ENCODE measurements around the gene GRM2. TPM values are rescaled to one million over a fixed set of nuclear protein-coding genes. Genes with fewer than 3 reads are reported as not detected.

Gene GRM2
- total RNA-seq, 1 donor from 2014 or later: 0.19 TPM

DNA sequence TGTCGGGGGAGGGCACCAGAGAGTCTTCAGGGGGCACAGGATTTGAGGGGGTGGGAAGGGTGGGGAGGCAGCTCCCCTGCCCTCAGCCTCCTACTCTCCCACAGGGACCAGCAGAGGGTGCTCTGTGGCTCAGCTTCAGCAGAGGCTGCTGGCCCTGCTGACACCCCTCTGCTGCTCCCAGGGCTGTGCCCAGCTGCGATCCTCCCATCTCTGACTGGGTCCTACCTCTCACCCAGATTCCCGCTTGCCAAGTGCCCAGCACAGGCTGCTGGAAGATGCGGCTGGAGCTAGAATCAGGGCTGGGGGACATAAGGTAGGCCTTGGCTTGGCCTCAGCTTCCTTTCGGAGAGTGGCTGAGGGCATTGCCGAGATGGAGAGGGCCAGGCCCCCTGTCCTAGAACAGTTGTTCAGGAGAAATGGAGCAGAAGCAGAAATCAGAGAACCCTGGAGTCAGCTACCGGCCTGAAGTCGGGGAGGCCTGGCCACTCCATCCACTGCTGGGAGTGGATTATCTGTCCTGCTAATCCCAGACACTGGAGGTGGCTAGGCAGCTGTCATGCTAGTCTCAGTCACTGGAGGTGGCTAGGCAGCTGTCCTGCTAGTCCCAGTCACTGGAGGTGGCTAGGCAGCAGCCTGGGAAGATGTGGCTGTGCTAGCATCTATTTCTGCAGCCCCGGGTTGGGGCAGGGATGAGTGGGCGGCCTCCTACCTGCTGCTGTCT lies 3.9 kb downstream of the GRM2 start:
- Mint-ChIP-seq H3K4me3 (ENCODE audit: low read depth) (no peak overlapping the region), H3K27me3 (peaks cover 29% of the 10 kb centered on the region), H3K36me3 (ENCODE audit: insufficient read depth) (no peaks in the 10 kb centered on the region), H3K27ac (no peak overlapping the region), H3K9me3 (ENCODE audit: low read depth) (no peaks in the 10 kb centered on the region), H3K4me1 (ENCODE audit: low read depth) (peaks cover 2% of the 10 kb centered on the region)
- DNase-seq (ENCODE audit: low spot score, unreplicated experiment): no peak
- TF ChIP-seq, protein P1, sequence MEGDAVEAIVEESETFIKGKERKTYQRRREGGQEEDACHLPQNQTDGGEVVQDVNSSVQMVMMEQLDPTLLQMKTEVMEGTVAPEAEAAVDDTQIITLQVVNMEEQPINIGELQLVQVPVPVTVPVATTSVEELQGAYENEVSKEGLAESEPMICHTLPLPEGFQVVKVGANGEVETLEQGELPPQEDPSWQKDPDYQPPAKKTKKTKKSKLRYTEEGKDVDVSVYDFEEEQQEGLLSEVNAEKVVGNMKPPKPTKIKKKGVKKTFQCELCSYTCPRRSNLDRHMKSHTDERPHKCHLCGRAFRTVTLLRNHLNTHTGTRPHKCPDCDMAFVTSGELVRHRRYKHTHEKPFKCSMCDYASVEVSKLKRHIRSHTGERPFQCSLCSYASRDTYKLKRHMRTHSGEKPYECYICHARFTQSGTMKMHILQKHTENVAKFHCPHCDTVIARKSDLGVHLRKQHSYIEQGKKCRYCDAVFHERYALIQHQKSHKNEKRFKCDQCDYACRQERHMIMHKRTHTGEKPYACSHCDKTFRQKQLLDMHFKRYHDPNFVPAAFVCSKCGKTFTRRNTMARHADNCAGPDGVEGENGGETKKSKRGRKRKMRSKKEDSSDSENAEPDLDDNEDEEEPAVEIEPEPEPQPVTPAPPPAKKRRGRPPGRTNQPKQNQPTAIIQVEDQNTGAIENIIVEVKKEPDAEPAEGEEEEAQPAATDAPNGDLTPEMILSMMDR (IDR thresholded peaks at IDR 0.05; ENCODE audit: unreplicated experiment): peak; percentile 40

DNA sequence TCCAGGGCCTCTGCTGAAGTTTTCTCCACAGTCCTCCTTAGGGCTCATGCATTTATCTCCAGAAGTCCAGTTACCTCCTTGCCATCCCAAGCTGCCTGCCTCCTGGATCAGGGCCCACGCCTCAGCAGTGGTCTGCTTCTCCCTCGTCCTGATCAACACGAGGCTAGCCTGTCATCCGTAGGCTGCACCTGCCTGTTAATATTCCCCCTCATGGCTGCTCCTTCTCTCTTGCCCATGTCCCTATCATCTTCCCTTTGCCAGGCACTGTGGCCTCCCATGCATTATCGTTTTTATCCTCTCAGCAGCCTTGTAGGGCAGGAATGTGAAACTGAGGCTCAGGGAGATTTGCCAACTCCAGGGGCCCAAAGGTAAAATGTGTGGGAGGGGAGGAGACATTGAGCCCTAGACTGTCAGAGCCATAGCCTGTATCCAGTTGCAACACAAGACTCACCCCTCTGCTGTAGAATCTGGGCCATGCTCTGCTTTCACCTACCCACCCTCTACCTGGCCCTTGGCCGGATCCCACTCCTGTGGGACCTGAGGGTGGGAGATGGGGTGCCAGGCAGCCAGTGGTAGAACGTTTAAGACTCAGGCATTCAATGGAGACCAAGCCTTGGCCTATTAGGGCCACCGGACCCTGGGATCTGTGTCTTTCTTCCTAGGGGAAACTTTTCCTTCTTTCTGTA lies 4.6 kb downstream of the GRM2 start:
- H3K4me1 Mint-ChIP-seq (ENCODE audit: low read depth): peaks cover 2% of the 10 kb centered on the region
- TF ChIP-seq, protein P1 (IDR thresholded peaks at IDR 0.05; ENCODE audit: unreplicated experiment): no peak
- H3K9me3 Mint-ChIP-seq (ENCODE audit: low read depth): no peaks in the 10 kb centered on the region
- DNase-seq (ENCODE audit: low spot score, unreplicated experiment): peak; percentile 8
- H3K27me3 Mint-ChIP-seq: peaks cover 29% of the 10 kb centered on the region
- no peak overlapping the region for H3K27ac Mint-ChIP-seq
- H3K4me3 Mint-ChIP-seq (ENCODE audit: low read depth): no peak overlapping the region
- no peaks in the 10 kb centered on the region for H3K36me3 Mint-ChIP-seq (ENCODE audit: insufficient read depth)

DNA sequence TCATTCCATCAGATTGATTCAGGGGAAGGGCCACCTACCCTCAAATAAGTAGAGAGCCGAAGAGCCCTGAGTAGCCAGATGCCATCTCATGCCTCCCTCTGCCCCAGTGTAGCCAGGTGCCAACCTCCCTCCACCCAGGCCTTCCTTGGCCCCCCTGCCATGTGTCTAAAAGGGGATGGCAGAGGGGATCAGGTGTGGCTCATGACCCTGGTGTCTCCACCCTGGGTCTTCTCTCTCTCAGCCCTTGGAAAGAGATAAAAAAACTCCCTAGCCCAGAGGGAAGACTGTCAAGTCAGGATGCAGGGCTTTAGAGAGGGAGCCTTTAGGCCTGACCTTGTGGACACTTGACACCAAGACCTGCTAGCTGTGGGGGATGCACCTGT lies 5.2 kb downstream of the GRM2 start:
- H3K27me3 Mint-ChIP-seq: peaks cover 29% of the 10 kb centered on the region
- no peak overlapping the region for H3K27ac Mint-ChIP-seq
- H3K4me1 Mint-ChIP-seq (ENCODE audit: low read depth): peaks cover 2% of the 10 kb centered on the region
- no peaks in the 10 kb centered on the region for H3K36me3 Mint-ChIP-seq (ENCODE audit: insufficient read depth)
- DNase-seq (ENCODE audit: low spot score, unreplicated experiment): no peak
- H3K4me3 Mint-ChIP-seq (ENCODE audit: low read depth): no peak overlapping the region
- H3K9me3 Mint-ChIP-seq (ENCODE audit: low read depth): no peaks in the 10 kb centered on the region
- TF ChIP-seq, protein P1 (IDR thresholded peaks at IDR 0.05; ENCODE audit: unreplicated experiment): no peak

DNA sequence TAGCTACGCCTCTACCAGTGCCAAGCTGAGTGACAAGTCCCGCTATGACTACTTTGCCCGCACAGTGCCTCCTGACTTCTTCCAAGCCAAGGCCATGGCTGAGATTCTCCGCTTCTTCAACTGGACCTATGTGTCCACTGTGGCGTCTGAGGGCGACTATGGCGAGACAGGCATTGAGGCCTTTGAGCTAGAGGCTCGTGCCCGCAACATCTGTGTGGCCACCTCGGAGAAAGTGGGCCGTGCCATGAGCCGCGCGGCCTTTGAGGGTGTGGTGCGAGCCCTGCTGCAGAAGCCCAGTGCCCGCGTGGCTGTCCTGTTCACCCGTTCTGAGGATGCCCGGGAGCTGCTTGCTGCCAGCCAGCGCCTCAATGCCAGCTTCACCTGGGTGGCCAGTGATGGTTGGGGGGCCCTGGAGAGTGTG lies 5.7 kb downstream of the GRM2 start:
- Mint-ChIP-seq H3K4me1 (ENCODE audit: low read depth) (no peaks in the 10 kb centered on the region), H3K36me3 (ENCODE audit: insufficient read depth) (no peaks in the 10 kb centered on the region), H3K27me3 (peaks cover 24% of the 10 kb centered on the region), H3K27ac (no peak overlapping the region), H3K9me3 (ENCODE audit: low read depth) (no peaks in the 10 kb centered on the region), H3K4me3 (ENCODE audit: low read depth) (no peak overlapping the region)
- TF ChIP-seq, protein P1 (IDR thresholded peaks at IDR 0.05; ENCODE audit: unreplicated experiment): no peak
- no peak for DNase-seq (ENCODE audit: low spot score, unreplicated experiment)

DNA sequence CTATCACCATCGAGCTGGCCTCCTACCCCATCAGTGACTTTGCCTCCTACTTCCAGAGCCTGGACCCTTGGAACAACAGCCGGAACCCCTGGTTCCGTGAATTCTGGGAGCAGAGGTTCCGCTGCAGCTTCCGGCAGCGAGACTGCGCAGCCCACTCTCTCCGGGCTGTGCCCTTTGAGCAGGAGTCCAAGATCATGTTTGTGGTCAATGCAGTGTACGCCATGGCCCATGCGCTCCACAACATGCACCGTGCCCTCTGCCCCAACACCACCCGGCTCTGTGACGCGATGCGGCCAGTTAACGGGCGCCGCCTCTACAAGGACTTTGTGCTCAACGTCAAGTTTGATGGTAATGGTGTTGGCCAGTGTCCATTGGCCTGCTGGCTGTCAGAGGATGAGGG lies 6.1 kb downstream of the GRM2 start:
- H3K9me3 Mint-ChIP-seq (ENCODE audit: low read depth): no peaks in the 10 kb centered on the region
- H3K4me3 Mint-ChIP-seq (ENCODE audit: low read depth): no peak overlapping the region
- TF ChIP-seq, protein P1 (IDR thresholded peaks at IDR 0.05; ENCODE audit: unreplicated experiment): no peak
- H3K27me3 Mint-ChIP-seq: peaks cover 20% of the 10 kb centered on the region
- no peak overlapping the region for H3K27ac Mint-ChIP-seq
- H3K36me3 Mint-ChIP-seq (ENCODE audit: insufficient read depth): no peaks in the 10 kb centered on the region
- DNase-seq (ENCODE audit: low spot score, unreplicated experiment): no peak
- no peaks in the 10 kb centered on the region for H3K4me1 Mint-ChIP-seq (ENCODE audit: low read depth)

Measured in progenitor cell of endocrine pancreas (in vitro differentiated cells).